Mesenchymal stem cell (in vitro differentiated cells and primary cell): ENCODE data around the gene B3GNT9.

ENCODE experiments used
- DNase-seq: peaks from one replicate; pipeline ENCODE4 v3.0.0-alpha.2; 2013
- H2AFZ ChIP-seq: one replicate; pipeline ENCODE4 v1.6.1; 2013; ENCODE audit warnings: low read depth, mild to moderate bottlenecking, control low read depth, inconsistent platforms, low read length, moderate library complexity
- H2AK5ac ChIP-seq: 2 replicates; pipeline ENCODE4 v1.6.1; 2013; ENCODE audit warnings: low read length, moderate library complexity, mild to moderate bottlenecking, inconsistent platforms; ENCODE audit not compliant: severe bottlenecking
- H2BK120ac ChIP-seq: one replicate; pipeline ENCODE4 v1.6.1; 2013; ENCODE audit warnings: low read depth, mild to moderate bottlenecking, inconsistent platforms, low read length, moderate library complexity
- H2BK12ac ChIP-seq, 2 experiments: one replicate each; pipeline ENCODE4 v1.6.1; 2013; ENCODE audit warnings: inconsistent platforms in 2 of 2, low read length in 2 of 2, mild to moderate bottlenecking in 2 of 2, moderate library complexity in 2 of 2, control low read depth in 1 of 2
- H2BK15ac ChIP-seq: one replicate; pipeline ENCODE4 v1.6.1; 2013; ENCODE audit warnings: mild to moderate bottlenecking, low read depth, inconsistent platforms; ENCODE audit not compliant: poor library complexity, severe bottlenecking
- H2BK5ac ChIP-seq: 2 replicates; pipeline ENCODE4 v1.6.1; 2013; ENCODE audit warnings: low read depth, mild to moderate bottlenecking, low read length, control low read depth, inconsistent platforms; ENCODE audit not compliant: poor library complexity, severe bottlenecking
- H3K14ac ChIP-seq, 2 experiments: one replicate each; pipeline ENCODE4 v1.6.1; 2013; ENCODE audit warnings: inconsistent platforms in 2 of 2, low read length in 2 of 2, control low read depth in 1 of 2, mild to moderate bottlenecking in 1 of 2, moderate library complexity in 1 of 2
- H3K18ac ChIP-seq, 2 experiments: one replicate each; pipeline ENCODE4 v1.6.1; 2013; ENCODE audit warnings: inconsistent platforms in 2 of 2, low read length in 2 of 2, control low read depth in 1 of 2, low read depth in 1 of 2, mild to moderate bottlenecking in 1 of 2
- H3K23ac ChIP-seq, 2 experiments: one replicate each; pipeline ENCODE4 v1.6.1; 2013; ENCODE audit warnings: inconsistent platforms in 2 of 2, low read length in 2 of 2, mild to moderate bottlenecking in 2 of 2, moderate library complexity in 2 of 2, control low read depth in 1 of 2
- H3K27ac ChIP-seq: 2 replicates; pipeline ENCODE4 v1.5.1; 2013; ENCODE audit warnings: mild to moderate bottlenecking, moderate library complexity, low read length, control low read depth, inconsistent platforms; ENCODE audit not compliant: poor library complexity, severe bottlenecking
- H3K27me3 ChIP-seq, 2 experiments: 2 replicates each; pipeline versions ENCODE4 v1.6.1 to v1.7.0; 2013; ENCODE audit warnings: low read length in 2 of 2, mild to moderate bottlenecking in 2 of 2, moderate library complexity in 2 of 2, control low read depth in 1 of 2, inconsistent platforms in 1 of 2; ENCODE audit not compliant: control insufficient read depth in 1 of 2, insufficient read depth in 1 of 2
- H3K36me3 ChIP-seq, 2 experiments: 2 replicates each; pipeline versions ENCODE4 v1.6.1 to v1.7.0; 2013; ENCODE audit warnings: low read length in 2 of 2, control low read depth in 1 of 2, inconsistent platforms in 1 of 2, low read depth in 1 of 2, mild to moderate bottlenecking in 1 of 2; ENCODE audit not compliant: insufficient read depth in 2 of 2, control insufficient read depth in 1 of 2
- H3K4ac ChIP-seq, 2 experiments: one replicate each; pipeline ENCODE4 v1.6.1; 2013; ENCODE audit warnings: inconsistent platforms in 2 of 2, low read length in 2 of 2, mild to moderate bottlenecking in 2 of 2, moderate library complexity in 2 of 2, control low read depth in 1 of 2, low read depth in 1 of 2
- H3K4me1 ChIP-seq: 2 replicates; pipeline ENCODE4 v1.6.1; 2013; ENCODE audit warnings: low read depth, low read length, control low read depth; ENCODE audit not compliant: control insufficient read depth, insufficient read depth
- H3K4me2 ChIP-seq: 2 replicates; pipeline ENCODE4 v1.6.1; 2013; ENCODE audit warnings: low read length, mild to moderate bottlenecking, inconsistent platforms; ENCODE audit not compliant: poor library complexity, severe bottlenecking
- H3K4me3 ChIP-seq, 2 experiments: 2 replicates each; pipeline versions ENCODE4 v1.5.1 to v1.7.0; 2013; ENCODE audit warnings: low read length in 2 of 2, mild to moderate bottlenecking in 2 of 2, control low read depth in 1 of 2, low read depth in 1 of 2; ENCODE audit not compliant: insufficient read depth in 1 of 2
- H3K79me1 ChIP-seq: replicated peaks from 2 replicates; pipeline ENCODE4 v1.6.1; 2013; ENCODE audit warnings: mild to moderate bottlenecking, control low read depth, low read length, inconsistent platforms; ENCODE audit not compliant: poor library complexity, severe bottlenecking
- H3K9ac ChIP-seq: 2 replicates; pipeline ENCODE4 v1.7.0; 2013; ENCODE audit warnings: mild to moderate bottlenecking, low read length, moderate library complexity
- H3K9me3 ChIP-seq: 2 replicates; pipeline ENCODE4 v1.7.0; 2013; ENCODE audit warnings: mild to moderate bottlenecking, low read length; ENCODE audit not compliant: control insufficient read depth
- H4K8ac ChIP-seq: one replicate; pipeline ENCODE4 v1.6.1; 2013; ENCODE audit warnings: inconsistent platforms, mild to moderate bottlenecking, low read length, moderate library complexity
- H4K91ac ChIP-seq: one replicate; pipeline ENCODE4 v1.6.1; 2013; ENCODE audit warnings: mild to moderate bottlenecking, low read length, inconsistent platforms
- WGBS: methylation state at CpG from one replicate; pipeline ENCODE4 v1.1.7; 2013; ENCODE audit warnings: mixed read lengths; 5-methylcytosine and 5-hydroxymethylcytosine counted together

B3GNT9 gene

DNA sequence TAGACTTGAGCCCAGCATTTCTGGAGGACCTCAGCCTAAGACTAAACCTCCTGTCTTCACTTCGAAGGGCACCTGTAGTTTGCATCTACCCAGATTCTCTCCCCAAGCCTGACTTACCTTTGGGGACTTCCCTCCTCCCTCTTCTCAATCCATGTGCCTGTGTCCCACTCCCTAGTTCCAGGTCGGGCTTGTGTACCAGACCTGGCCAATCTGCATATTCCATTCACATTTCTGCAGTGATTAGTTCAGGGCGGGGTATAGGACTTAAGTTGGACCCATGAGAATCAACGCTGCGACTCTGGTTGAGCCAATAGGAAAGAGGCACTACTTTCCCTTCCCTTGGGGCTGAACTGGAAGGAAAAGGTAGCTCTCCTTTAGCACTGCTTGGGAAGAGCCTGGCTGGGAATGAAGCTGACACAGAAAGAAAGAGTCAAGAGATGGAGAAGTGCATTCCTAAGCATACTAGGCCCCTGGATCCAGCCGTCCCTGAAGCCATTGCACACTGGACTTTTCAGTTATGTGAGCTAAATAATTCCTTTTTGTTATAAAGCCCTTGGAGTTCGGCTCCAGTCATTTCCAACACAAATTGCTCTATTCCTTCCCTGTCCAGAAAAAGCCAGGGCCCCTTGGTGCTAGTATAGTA, 6.4 kb upstream of the B3GNT9 start:
- Histone ChIP-seq H2BK12ac (no peak overlapping the region), H3K18ac (no peak overlapping the region), H3K23ac (no peak overlapping the region), H3K79me1 (peaks cover 12% of the 10 kb centered on the region), H4K91ac (no peak overlapping the region), H3K14ac (no peak overlapping the region), H3K27ac (no peak overlapping the region), H3K4ac (no peak overlapping the region), H2AFZ (no peak overlapping the region), H3K9ac (no peak overlapping the region), H2AK5ac (no peak overlapping the region), H3K4me3 (no peak overlapping the region), H3K4me1 (peaks cover 38% of the 10 kb centered on the region), H4K8ac (no peak overlapping the region), H2BK15ac (no peak overlapping the region), H3K36me3 (peaks cover 0 to 6% of the 10 kb centered on the region in 2 experiments), H2BK5ac (no peak overlapping the region), H2BK120ac (no peak overlapping the region), H3K4me2 (no peak overlapping the region), H3K27me3 (peaks cover 0 to 45% of the 10 kb centered on the region in 2 experiments), H3K9me3 (no peaks in the 10 kb centered on the region)
- no peak for DNase-seq
- WGBS = 73% methylated on average over 7 of the region's 7 CpGs

DNA sequence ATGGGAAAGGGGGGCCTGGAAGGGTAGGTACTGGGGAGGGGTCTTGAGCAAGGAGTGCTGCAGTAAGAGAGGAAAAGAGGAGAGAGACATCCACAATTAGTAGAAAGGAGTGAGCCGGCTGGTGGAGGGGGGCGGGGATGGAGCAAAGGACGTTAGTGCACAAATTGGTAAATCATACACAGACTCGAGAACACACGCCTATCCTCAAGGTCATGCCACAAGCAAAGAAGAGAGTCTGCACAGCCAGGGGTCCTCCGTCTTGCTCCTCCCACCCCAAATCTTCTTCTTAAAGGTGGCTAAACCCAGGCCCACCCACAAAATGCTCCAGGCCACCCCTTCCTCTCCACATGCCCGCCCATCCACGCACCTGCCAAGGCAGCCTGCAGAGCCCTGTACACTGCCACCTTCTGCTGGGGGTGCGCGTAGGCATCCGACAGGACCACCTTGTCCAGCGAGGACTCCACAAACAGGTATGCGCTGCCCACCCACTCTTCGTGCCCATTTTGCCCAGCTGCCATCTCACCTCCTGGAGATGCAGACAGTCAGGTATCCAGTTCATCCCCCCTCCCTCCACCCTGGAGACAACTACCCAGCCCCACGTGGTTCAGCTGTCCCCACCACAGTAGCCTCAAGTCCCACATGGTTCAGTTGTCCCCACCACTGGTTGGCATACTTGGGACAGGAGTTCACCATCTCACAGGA, 5.5 kb upstream of the B3GNT9 start:
- no peak overlapping the region for H2AK5ac ChIP-seq
- H2BK15ac ChIP-seq = no peak overlapping the region
- H3K27ac ChIP-seq = no peak overlapping the region
- H3K36me3 ChIP-seq = peaks cover 0 to 6% of the 10 kb centered on the region in 2 experiments
- H3K14ac ChIP-seq = no peak overlapping the region
- no peak overlapping the region for H2BK120ac ChIP-seq
- no peak overlapping the region for H3K4ac ChIP-seq
- no peak overlapping the region for H2BK12ac ChIP-seq
- peaks cover 35% of the 10 kb centered on the region for H3K4me1 ChIP-seq
- no peak overlapping the region for H3K9ac ChIP-seq
- 47% methylated on average over 13 of the region's 15 CpGs for WGBS
- H3K4me3 ChIP-seq = no peak overlapping the region
- H3K9me3 ChIP-seq = no peaks in the 10 kb centered on the region
- DNase-seq = no peak
- H2AFZ ChIP-seq = no peak overlapping the region
- H3K27me3 ChIP-seq = peaks cover 0 to 40% of the 10 kb centered on the region in 2 experiments
- H4K91ac ChIP-seq = no peak overlapping the region
- no peak overlapping the region for H3K18ac ChIP-seq
- H3K79me1 ChIP-seq = peaks cover 12% of the 10 kb centered on the region
- H2BK5ac ChIP-seq = no peak overlapping the region
- no peak overlapping the region for H4K8ac ChIP-seq
- H3K4me2 ChIP-seq = no peak overlapping the region
- H3K23ac ChIP-seq = no peak overlapping the region

DNA sequence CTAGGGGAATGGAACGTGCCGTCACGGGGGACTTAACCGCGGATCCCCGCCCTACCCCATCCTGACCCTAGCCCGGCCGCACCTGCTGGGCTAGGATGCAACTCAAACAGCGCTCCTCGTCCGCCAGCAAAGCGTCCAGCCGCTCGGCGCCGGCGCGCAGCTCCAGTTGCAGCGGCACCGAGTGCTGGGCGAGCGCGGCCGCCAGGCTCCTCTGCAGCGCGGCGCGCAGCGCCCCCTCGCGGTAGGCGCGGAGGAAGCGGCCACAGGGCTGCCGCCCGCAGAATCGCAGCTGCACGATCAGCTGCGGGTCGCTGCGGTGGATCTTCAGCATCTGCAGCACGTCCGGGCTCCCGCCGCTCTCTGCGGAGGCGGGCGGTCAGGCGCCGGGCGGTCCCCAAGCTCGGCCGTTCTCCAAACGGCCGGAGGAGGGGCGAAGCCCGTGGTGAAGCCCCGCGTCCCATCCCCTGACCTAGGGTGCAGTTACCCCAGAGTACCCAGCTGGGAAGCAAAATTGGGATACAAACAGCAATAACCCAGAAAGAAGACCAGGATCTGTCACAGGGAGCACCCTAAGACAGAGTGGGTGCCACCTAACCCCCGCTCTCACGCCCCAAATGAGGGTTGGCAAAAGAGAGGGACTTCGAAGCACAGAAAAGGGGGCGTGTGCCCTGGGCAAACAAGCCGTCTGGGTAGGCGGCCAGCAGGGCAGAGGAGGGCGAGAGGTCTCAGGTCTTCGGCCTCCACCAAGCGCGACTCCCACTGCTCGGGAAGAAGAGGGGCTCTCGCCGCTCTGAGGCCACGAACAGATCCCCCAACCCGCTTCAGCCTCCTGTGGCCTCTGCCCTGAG, 4.7 kb upstream of the B3GNT9 start:
- Histone ChIP-seq H3K9me3 (no peaks in the 10 kb centered on the region), H2BK15ac (no peak overlapping the region), H2BK120ac (no peak overlapping the region), H4K8ac (no peak overlapping the region), H3K4me2 (peak overlapping the region; percentile 76), H2BK5ac (no peak overlapping the region), H3K27ac (no peak overlapping the region), H4K91ac (no peak overlapping the region), H3K79me1 (peaks cover 11% of the 10 kb centered on the region), H3K4me3 (no peak overlapping the region), H2AK5ac (no peak overlapping the region), H3K18ac (no peak overlapping the region), H3K14ac (peak overlapping the region in 1 of 2 experiments; percentile 71), H2BK12ac (no peak overlapping the region), H3K4me1 (peaks cover 36% of the 10 kb centered on the region), H3K4ac (no peak overlapping the region), H3K36me3 (peaks cover 0 to 6% of the 10 kb centered on the region in 2 experiments), H3K9ac (peak overlapping the region; percentile 32), H3K27me3 (peaks cover 0 to 40% of the 10 kb centered on the region in 2 experiments), H2AFZ (no peak overlapping the region), H3K23ac (no peak overlapping the region)
- peak; percentile 66 for DNase-seq
- 9% methylated on average over 68 of the region's 74 CpGs for WGBS
